HG02943 (cell line): ENCODE data around the gene SLC37A1.

Experiments
- ATAC-seq: cut with Tn5 transposase; IDR thresholded peaks from one replicate; pipeline ENCODE4 v1.9.1; 2021; ENCODE audit warnings: mild to moderate bottlenecking, low read depth, moderate library complexity; ENCODE audit not compliant: unreplicated experiment

The SLC37A1 gene

DNA sequence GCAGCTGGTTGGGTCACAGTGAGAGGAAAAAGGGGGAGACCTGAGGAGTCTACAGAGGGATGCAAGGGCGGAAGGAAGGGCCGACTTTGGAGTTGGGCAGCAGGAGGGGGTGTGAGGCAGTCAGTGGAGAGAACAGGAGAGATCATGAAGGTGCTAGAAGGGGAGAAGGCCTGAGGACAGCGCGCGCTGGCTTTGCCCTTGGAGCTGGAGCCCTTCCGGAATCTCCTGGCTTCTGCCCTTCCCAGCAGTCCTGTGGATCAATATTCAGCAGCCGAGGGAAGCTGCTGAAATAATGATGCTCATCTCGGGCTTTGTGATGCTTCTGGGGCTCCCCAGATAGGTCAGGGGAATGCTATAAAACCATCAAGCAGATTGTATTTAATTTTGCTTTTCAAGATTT lies 26.7 kb downstream of the SLC37A1 start:
- ATAC-seq, result no peak

DNA sequence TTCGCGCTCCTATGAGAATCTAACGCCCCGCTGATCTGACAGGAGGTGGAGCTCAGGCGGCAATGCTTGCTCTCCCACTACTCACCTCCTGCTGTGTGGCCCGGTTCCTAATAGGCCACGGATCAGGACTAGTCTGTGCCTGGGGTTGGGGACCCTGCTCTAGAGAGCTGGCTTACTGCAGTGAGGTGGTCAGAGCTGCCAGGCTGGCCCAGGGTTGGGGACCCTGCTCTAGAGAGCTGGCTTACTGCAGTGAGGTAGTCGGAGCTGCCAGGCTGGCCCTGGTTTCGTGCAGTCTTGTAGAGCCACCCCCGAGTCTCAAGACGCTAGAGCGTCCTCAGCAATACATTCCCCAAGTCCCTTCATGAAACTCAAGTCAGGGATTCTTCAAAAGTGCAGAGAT lies 27.5 kb downstream of the SLC37A1 start:
- no peak for ATAC-seq

DNA sequence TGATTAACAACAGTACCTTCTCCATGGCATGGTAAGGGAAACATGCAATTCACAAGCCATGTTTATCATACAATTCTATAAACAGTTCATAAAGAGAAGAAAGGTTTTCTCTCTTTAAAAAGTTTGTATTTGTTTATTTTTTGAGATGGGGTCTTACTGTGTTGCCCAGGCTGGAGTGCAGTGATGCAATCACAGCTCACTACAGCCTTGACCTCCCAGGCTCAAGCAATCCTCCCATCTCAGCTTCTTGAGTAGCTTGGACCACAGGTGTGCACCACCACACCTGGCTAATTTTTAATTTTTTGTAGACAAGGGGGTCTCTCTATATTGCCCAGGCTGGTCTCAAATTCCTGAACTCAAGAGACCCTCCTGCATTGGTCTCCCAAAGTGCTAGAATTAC lies 28.0 kb downstream of the SLC37A1 start:
- ATAC-seq, result no peak

DNA sequence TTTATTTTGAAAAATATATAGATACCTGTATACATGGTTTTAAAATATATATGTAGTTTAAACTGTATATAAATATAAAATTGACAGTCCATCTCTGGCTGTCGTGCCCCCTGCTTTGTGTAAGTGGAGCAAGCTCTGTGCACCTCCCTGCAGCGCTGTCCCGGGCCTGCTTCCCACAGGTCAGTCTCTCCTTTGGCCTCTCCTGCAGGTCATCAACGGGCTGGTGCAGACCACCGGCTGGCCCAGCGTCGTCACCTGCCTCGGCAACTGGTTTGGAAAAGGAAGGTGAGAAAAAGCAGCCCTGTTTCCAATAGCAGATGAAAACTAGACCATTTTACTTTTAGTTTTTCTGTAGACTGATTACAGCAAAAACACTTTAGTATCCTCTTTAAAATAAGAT lies 28.5 kb downstream of the SLC37A1 start:
- no peak for ATAC-seq

DNA sequence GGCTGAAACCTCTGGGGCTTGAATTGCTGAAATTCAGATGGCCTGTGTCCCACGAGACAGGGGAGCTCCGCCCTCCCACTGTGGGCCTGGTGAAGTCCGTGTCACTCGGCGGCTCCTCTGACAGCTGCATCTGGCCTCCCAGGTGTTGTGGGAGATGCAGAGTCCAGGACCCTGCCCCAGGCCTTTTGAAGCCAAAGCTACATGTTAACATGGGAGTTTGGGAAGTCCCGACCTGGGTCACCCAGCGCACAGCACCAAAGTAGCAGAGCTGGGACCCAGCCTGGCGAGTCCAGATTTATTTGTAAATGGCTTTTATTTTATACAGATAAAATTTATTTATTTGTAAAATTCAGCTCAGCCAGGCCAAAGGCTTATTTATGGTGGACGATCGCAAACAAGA lies 28.9 kb downstream of the SLC37A1 start:
- no peak for ATAC-seq

DNA sequence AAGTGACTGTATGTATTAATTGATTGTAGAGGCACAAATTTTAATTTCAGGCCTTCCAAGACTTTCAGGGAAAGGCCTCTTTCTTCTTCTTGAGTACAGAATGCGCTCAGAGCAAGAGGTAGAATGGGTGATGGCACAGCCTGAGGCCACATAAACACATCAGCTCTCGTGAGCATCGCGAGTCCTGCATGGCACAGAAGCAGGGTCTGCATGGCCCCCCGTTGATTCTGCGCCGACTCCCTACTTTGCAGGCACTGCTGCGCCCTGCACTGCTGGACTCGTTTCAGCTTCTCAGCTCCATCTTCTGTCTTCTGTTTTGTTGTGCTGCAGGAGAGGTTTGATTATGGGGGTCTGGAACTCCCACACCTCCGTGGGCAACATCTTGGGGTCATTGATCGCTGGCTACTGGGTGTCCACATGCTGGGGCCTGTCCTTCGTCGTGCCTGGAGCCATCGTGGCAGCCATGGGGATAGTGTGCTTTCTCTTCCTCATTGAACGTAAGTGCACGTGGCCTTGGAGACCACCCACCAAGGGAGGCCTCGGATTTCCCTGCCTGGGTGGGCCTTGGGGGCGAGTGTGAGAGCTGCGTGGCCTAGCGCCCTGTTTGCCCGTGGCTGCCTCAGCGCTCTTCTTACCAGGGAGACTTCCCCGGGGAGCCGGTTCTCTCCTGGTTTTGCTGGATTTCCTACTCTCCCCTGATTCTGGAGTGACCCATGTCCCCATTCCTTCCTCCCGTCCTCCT lies 29.6 kb downstream of the SLC37A1 start:
- ATAC-seq, result no peak

DNA sequence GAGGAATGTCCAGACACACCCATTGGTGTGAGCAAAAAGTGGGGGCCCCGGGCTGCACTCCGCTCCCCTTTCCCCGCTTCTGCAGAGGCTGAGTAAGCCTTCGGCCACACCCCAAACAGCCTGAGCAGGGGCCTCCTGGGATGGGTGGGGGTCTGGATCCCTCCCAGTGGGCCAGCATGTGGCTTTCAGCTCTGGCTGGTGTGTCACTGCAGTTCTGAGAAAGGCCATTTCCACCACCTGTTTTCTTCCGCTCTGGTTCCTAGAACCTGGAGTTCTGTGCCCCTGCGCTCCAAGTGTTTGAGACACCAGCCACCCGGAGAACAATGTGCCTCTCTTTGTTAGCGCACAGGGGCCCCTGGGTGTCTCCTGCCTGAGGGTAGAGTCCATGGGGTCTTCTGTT lies 30.9 kb downstream of the SLC37A1 start:
- no peak for ATAC-seq

DNA sequence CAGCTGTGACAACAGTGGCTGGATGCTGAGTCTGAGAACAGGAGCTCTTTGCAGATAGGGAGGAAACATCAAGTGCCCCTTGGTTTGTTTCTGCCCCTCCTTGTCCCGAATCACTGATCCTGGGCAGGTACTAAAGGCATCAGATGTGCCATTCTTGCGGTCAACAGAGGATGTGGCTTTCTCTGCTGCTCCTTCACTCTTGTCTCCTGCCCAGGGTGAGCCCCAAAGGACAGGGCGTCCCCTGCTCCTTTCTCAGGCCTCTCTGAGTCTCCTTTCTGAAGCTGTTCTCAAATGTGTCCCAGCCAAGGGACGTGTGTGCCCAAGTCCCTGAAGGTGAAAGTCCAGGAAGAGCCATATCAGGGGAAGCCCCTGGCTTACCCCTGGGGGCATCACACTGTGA lies 31.7 kb downstream of the SLC37A1 start:
- ATAC-seq, result no peak

DNA sequence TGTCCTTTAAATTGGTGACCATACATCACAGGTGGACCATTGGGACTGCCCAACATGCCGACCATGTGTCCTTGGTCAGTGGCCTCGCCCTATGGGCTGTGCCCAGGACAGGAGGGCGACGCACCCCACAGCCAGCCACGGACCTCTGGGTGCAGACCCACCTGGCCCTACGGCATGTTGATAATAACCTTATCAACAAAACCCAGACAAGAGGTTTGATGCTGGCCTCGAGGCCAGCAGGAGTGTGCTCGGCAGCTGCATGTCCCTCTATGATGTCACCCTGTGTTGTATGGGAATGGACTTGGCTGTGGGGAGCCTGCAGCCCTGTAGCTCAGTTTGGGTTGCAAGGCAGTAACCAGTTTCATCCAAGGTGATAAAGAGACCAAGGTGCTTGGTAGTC lies 32.1 kb downstream of the SLC37A1 start:
- ATAC-seq, result no peak

DNA sequence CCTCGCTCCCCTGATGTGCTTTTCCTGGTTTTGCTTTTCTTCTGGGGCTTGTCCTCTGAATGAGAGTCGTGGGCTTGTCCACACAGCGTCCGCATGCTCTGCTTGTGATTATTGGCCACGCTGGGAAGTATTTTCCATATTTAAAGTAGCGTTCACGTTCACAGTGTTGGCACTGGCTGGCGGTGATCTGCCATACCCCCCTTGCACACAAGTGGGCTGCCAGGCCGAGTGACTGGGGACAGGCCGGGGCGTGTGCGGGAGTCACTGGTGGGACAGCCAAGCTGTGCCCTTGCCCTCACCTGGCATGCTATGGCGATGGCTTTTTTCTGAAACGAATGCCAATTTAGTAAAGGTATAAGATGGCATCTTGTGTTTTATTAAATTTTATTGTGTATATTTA lies 32.8 kb downstream of the SLC37A1 start:
- ATAC-seq, result no peak

DNA sequence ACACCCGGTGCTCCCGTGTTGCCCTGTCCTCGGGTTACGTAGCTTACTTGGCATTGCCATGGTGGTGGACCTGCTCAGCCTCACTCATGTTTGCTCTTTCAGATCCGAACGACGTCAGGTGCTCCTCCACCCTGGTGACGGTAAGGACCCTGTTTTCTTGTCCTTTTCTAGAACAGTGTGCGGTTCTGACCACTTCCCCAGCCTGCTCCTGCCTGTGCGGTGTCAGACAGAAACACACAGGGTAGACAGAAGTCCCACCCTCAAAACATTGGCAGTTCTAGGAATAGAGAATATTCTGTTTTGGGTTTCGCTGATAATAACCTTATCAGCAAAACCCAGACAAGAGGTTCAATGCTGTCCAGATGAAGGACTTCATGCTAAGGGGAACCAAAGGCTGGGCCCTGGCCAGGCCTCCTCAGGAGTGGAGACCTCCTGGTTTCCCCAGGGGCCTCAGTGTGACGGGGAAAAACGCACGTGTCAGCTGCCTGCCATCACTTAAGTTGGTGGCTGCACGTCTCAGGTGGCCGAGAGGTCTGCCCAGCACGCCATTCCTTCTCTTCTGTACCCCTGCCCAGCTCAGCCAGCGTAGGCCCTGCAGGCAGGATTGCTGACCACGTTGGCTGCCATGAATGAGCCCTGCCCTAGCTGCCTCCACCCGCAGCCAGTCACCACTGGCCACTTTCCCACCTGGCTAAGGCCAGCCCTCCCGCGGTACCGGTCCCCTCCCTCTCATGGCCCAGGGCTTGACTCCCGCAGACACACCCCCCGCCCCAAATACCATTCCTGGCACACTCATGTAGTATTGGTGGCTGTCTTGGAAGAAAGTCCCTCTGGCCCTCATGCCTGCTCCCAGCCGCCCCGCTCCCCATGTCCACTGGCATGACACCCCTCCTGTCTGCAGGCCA lies 33.6 kb downstream of the SLC37A1 start:
- ATAC-seq, result no peak

DNA sequence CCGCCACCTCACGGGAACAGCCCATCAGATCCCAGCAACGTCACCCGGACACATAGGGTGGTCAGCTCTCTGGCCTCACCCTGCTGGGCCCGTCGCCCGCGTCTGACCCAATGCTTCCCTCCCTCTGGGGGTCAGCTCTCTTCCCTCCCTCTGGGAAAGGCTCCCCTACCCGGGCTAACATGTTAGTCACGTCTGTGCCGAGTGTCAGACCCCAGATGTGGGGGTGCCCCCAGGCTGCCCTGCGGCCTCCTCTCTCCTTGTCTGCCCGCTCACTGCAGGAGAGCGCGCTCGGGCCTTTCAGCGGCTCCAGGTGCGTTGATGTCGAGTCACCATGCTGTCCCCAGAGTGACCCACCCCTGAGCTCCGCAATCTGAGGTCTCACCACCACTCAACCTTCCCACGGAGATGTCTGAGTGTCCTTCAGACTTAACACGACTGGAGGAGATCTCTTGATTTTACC lies 34.3 kb downstream of the SLC37A1 start:
- no peak for ATAC-seq

DNA sequence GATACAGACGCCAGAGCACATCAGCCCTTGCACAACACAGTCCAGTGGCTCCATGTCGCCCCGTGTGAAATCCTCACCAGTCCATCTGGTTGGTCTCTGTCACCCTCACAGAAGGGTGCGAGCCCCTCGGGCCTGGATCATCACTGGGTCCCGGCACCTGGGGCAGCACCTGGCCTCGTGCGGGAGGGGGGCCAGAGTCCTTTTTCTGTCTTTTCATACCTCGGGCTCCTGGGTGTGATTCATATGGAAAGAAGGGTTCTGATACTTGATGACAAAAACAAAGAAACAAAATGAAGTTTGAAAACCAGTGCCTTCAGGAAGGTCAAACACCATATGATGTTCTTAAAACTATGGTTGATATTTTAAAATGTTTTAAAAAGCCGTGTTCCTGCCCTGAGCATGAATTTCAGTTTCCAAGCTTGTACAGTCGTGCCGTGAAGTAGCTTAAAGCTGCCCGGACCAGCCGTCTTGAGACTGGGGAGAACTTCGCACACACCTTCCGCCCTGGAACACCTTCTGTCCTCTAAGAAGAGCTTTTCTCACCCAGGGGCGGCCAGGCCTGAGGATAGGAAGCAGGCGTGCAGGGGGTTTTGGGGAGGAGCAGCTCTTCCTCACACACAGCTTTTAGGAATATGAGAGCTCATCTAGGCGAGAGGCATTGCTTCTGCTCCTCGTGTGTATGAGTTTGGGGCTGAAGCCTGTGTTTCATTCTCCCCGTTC lies 35.2 kb downstream of the SLC37A1 start:
- ATAC-seq, result no peak

DNA sequence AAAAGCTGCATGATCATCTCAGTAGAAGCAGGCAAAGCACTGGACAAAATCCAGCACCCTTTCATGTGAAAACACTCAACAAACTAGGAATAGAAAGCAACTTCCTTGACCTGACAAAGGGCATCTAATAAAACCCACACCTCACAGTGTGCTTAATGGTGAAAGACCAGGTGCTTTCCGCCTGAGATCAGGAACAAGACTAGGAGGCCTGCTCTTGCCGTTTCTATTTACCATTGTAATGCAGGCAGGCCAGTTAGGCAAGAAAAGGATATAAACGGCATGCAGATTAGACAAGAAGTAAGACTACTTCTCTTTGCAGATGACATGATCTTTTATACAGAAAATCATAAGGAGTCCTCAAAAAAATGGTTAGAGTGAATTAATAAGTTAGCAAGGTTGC lies 37.2 kb downstream of the SLC37A1 start:
- ATAC-seq, result no peak

DNA sequence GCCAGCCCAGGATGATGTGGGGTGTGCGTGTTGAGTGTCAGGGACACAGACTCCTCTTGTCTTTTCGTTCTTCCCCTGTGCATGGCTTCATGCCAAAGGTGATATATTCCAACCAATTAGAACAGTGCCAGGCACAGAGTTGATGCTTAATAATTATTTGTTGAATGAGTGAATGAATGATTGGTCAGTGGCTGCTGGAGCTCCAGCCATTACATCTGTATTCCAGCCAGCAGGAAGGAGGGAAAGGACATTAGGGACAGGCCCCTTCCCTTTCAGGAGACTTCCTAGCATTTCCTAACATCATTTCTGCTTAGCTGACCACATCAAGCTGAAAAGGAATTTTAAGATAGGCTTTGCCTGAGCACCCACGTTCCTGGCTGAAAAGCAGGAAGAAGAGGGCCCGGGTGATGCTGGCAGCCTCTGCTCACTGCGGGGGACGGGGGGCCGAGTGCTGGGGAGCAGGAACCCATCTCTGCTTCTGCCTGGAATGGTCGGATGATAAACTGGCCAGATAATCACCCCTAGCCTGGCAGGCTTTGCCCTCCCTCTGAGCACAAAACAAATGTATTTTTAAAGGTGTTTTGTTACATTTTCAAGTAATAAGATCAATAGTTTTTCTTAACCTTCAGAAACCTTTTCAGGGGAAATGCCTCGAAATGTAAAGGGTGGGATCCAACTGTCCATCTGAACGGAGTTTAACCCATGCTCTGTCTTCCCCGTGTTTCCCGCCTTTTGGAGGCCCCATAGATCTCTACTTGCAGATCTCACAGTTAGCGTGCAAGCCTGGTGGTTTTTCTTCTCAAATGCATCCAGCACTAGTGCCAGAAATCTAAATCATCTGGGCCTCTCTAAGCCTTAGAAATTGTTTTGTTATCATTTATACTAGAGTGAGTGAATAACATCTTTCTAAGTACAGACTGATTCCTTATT lies 39.0 kb downstream of the SLC37A1 start:
- no peak for ATAC-seq

DNA sequence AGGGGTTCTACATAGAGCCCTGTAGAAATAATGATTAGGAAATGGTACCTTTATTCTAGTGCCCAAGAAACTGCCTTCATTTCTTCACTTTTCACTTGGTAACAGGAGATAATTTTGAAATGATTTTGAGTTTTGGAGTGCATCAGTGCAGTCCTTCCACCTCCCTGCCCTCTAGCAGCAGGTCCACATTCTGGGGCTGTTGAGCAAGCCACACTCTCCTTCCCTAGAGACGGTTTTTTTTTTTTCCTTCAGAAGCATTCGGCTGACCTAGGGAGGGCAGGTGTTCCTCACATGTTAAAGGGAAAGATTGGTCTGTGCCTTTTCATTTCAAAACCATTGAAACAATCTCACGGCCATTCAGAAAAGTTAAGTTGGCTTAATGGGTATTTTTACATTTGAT lies 39.8 kb downstream of the SLC37A1 start:
- ATAC-seq, result no peak

DNA sequence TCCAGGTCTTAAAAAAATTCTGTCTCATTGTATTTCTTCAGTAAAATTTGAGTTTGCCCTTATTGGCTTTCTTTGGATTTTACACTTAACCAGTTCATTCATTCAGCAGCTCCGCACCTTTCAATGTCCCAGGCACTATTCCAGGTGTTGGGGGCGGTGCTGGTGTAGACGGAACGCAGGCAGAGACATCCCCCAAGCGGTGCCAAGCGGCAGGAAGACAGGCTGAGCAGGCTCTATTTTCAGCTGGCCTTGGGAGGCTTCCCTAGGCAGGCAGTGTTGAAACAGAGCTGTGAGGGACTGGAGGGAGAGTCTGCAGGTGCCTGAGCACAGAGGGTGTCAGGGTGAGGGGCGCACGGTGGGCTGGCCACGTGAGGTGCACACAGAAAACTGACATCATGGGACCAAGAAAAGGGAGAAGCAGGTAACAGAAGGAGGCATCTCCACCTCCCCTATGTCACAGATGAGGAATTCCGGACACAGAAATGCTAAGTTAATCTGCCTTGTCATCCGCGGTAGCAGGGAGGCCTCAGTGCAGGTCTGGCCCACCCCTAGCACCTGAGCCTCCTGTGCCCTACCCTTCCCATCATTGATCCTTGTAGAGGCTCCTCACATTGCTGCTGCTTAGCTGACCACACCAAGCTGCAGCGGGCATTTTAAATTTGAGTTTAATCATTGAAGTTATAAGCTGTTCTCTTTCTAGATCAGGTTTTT lies 40.8 kb downstream of the SLC37A1 start:
- ATAC-seq, result no peak

DNA sequence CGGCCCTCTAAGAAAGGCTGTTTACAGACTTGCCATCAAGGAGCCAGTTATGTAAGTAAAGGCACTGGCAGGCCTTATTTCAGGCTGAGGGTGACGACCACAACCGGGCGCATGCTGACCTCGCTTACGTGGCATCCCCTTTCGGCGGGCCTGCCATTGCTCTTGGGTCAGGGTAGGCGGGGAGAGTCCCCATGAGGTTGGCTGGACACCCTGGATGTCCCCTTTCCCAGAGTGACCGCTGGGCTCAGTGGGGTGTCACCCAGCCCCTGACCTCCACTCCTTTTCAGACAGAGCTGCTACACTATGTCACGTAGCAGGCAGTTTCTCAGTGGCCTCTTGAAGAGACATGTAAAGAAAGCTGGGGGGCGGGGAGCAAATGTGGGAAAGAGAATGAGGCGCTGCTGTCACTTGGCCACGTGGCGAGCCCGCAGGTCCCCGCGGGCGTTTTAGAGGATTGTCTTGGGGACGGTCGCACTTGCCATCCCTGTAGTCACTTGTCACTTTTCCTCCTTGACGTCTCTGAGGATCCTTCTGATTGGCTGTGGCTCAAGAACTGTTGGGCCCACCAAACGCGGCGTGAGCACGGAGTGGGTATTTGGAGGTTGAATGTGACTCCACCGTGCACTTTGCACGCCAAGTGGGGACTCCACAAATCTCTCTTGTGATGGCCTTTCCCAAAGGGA lies 42.2 kb downstream of the SLC37A1 start:
- no peak for ATAC-seq

DNA sequence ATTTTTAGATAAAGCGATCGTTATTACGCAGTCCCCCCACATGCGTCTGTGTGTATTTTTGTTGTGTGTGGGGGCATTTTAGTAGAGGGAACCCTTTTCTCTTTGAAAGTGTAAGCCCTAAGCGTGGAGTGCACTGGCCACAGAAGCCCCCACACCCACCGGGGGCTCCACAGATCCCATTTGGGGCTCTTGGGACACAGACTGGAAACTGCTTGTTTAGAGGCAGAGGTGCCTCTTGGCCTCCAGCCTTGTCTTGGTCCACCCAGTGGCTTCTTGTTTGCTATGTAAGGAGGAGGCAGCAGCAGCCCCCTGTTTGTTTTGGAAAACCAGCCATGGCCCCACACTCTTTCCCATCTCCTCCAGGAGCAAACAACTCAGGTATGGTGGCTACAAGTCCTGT lies 42.8 kb downstream of the SLC37A1 start:
- ATAC-seq, result no peak
